ENCODE data around the gene IRF9.
A peak's percentile ranks its signal among the peaks of the same experiment; 100 is the strongest.
"Not testable (repeated sequence)": the region's sequence is repeated elsewhere in the genome, so short reads cannot be mapped to it uniquely, and the experiment has no call there.

The IRF9 gene

DNA sequence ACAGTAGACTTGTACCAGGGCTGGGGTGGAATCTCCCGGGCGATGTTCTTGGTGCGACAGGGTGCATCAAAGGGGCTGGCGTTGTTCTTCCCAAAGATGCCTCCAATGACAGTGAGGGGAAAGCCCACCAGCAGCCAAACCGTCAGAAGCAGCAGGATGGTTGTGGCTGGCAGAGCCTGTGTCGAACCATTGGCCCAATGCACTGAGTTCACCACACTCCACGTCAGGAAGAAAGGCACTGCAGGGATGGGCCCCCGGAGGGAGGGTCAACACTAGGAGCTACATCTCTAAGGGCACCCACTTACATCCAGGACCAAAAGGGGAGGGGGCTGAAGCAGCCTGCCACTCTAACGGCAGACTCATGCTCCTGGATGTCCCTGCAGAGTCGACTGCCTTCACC is 29.4 kb downstream of the IRF9 start:
- Mint-ChIP-seq H3K27ac (no peak overlapping the region), H3K9me3 (no peaks in the 10 kb centered on the region), H3K36me3 (peaks cover 49% of the 10 kb centered on the region), H3K4me1 (peaks cover 65% of the 10 kb centered on the region), H3K4me3 (no peak overlapping the region), H3K27me3 (no peaks in the 10 kb centered on the region)
- CTCF ChIA-PET, result no interaction called here
- DNase-seq, result no peak

DNA sequence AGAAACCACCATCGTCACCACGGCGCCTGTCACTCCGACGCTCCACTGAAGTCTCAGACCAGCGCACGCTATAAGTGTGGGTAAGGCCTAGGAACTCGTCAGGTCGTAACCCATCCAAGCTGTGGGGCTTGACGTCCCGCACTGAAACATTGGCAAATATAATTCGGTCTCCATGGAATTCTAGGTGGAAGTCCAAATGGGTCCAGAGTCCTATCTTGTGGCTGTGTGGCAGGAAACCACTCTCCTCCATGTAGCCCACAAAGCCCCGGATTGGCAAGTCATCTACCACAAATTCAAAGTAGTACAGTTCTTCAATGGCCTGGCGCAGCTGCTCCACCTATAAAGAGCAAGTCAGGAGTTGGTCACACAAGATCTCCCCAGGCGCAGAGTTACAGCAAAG is 31.9 kb downstream of the IRF9 start:
- no peak for DNase-seq
- no peak overlapping the region for H3K4me3 Mint-ChIP-seq
- peaks cover 42% of the 10 kb centered on the region for H3K36me3 Mint-ChIP-seq
- no peaks in the 10 kb centered on the region for H3K27me3 Mint-ChIP-seq
- H3K9me3 Mint-ChIP-seq, result no peaks in the 10 kb centered on the region
- H3K4me1 Mint-ChIP-seq, result peaks cover 68% of the 10 kb centered on the region
- CTCF ChIA-PET, result no interaction called here
- peak overlapping the region; percentile 68 for H3K27ac Mint-ChIP-seq

DNA sequence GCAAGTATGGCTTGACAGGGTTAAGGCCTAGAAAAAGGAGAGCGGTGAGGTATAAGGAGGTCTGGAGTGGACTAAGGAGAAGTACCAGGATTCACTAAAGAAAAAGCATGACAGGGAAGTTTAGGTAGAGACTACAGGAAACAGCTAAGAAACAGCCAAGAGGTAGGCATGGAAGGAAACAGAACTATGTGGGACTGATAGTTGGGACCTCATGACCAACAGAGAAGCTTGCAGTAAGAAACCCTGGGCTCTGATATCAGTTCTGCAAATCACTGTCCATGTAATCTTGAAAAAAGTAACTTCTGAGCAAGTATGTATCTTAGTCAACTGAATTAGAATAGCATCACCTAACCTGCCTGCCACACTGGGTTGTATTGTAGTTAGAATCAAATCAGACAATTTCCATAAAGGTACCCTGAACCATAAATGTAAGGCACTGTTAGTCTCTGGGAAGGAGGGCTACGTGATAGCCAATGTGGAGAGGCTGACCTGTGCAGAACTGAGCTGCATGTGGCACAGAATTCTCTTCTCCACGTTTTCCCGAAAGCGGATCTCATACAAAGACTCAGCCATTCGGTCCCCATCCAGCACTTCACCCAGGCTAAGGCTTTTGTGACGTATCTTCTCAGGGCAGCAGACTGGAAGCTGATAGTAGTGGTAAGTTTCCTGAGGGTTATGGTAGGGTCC is 33.3 kb downstream of the IRF9 start:
- Mint-ChIP-seq H3K27me3 (no peaks in the 10 kb centered on the region), H3K4me3 (peak overlapping the region; percentile 98), H3K36me3 (peaks cover 48% of the 10 kb centered on the region), H3K27ac (peak overlapping the region; percentile 98), H3K4me1 (peaks cover 67% of the 10 kb centered on the region), H3K9me3 (no peaks in the 10 kb centered on the region)
- no peak for DNase-seq
- CTCF ChIA-PET, result interaction anchor here (0.7 to 2.7 kb wide), 4 partner anchors 21 to 139 kb away, joined by 4 to 8 read pairs (median 5); partner anchors contain the start of genes CIDEB and MDP1

DNA sequence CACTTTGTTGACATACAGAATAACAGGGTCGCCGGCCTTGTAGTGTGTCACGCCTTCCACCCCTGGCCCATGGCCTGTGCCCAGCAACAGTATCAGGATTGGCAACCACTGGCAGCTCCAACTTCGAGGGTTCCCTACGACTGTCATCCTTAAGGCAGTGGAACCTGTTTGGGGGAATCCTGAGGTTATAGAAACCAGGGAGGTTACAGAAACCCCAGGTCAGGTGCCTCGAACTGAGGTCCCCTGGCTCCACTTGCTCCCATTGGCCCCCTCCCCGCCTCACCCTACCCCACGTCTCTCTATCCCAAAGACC is 33.8 kb downstream of the IRF9 start:
- H3K9me3 Mint-ChIP-seq, result no peaks in the 10 kb centered on the region
- peak overlapping the region; percentile 98 for H3K27ac Mint-ChIP-seq
- CTCF ChIA-PET, result interaction anchor here (1.0 to 2.7 kb wide), 3 partner anchors 20 to 139 kb away, joined by 5 to 8 read pairs (median 5); partner anchors contain the start of genes CIDEB and MDP1
- peak overlapping the region; percentile 98 for H3K4me3 Mint-ChIP-seq
- peaks cover 64% of the 10 kb centered on the region for H3K4me1 Mint-ChIP-seq
- no peaks in the 10 kb centered on the region for H3K27me3 Mint-ChIP-seq
- no peak for DNase-seq
- peaks cover 49% of the 10 kb centered on the region for H3K36me3 Mint-ChIP-seq

DNA sequence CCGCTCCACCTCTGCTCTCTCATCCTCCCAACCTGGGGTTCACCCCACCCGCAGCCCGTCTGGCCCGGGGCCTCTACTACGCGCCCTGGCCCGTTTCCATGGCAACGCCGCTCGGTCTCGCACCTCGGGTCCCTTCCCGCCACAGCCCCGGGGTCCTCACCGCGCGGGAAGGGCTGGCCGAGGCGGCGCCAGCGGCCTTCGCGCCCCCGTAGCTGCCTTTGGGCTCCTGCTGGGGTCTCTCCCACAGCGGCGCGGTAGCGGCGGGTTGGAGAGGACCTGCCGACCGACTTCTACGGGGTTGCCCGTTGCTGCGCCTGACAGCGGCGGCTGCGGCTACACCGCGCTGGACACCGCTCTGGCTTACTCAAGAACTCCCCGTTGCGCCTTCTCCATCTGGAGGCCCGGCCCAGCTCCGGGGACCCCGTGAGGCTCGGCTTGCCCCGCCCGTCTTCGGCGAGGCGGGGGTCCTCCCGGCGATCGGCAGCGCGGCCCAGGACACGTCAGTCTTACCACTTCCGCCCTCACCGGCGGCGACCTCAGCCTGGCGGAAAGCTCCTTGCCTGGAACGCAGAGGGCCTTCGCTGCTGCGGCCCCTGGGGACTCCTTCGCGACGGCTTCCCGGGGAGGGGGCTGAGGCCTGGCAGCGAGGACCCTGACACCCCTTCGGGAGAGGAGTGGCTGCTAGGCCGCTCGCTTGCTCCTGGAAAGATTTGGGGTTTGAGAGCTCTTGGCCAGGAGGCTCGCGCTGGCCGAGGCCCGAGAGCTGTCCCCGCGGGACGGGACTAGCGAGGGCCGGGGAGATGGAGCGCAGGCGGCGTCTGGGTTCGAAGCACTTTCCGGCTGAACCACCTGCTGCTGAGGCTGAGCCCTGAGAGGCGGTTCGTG is 34.4 kb downstream of the IRF9 start, which contains the start of gene TM9SF1:
TM9SF1 (minus strand) TSS at position 256 of the 885 bp plus-strand sequence. CDS start 422 bp downstream, outside the sequence.
- peaks cover 58% of the 10 kb centered on the region for H3K4me1 Mint-ChIP-seq
- H3K4me3 Mint-ChIP-seq, result peak within 1 kb of the TSS; percentile 98
- peaks cover 52% of the 10 kb centered on the region for H3K36me3 Mint-ChIP-seq
- CTCF ChIA-PET, result interaction anchor here (1.0 to 2.7 kb wide), 7 partner anchors 20 to 236 kb away, joined by 3 to 8 read pairs (median 5); partner anchors contain the start of genes CIDEB, IRF9, LTB4R2 and MDP1
- H3K27ac Mint-ChIP-seq, result peak within 1 kb of the TSS; percentile 98
- H3K27me3 Mint-ChIP-seq, result no peaks in the 10 kb centered on the region
- peak; percentile 94 for DNase-seq
- no peaks in the 10 kb centered on the region for H3K9me3 Mint-ChIP-seq

DNA sequence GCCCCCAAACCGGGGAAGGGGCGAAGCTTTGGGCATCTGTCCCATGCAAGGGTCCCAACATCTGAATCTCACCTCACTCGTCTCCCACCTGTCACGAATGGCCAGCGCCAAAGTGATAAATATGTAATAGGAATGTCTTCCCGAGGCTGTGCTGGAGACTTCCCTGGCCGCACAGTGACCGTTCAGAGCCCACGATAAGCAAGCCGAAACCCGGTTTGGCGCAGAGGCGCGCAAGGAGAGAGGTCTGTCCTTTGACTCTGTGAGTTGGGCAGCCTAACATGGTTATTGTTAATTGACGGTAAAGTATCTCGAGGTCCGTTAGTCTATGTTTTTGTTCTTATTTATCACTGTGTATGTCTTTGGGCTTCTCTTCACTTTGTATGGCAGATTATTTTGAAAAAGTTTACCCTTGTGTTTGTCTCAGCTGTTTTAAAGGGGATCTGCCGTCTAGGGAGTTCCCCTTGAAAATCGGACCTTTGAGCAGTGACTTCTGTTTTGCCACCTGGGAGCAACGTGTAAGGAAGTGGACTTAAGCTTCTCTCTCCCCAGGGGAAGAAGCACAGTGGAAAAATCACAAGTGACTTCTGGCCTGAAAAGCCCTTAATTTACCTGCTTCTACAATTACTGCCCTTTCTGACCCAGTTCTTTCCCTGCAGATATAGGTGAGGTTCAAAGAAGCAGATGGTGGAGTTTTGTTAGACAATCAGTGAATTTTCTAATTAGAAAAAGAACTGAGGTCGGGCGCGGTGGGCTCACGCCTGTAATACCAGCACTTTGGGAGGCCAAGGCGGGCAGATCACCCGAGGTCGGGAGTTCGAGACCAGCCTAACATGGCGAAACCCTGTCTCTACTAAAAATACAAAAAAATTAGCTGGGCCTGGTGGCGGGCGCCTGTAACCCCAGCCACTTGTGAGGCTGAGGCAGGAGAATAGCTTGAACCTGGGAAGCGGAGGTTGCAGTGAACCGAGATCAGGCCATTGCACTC is 35.3 kb downstream of the IRF9 start:
- H3K4me1 Mint-ChIP-seq, result peaks cover 55% of the 10 kb centered on the region
- peaks cover 1% of the 10 kb centered on the region for H3K9me3 Mint-ChIP-seq
- H3K4me3 Mint-ChIP-seq, result peak overlapping the region; percentile 98
- H3K36me3 Mint-ChIP-seq, result peaks cover 55% of the 10 kb centered on the region
- H3K27ac Mint-ChIP-seq, result peak overlapping the region; percentile 98
- CTCF ChIA-PET, result interaction anchor here (0.9 to 2.7 kb wide), 6 partner anchors 17 to 235 kb away, joined by 3 to 8 read pairs (median 4); partner anchors contain the start of genes CHMP4A, IRF9, LTB4R2 and MDP1
- DNase-seq, result no peak
- H3K27me3 Mint-ChIP-seq, result no peaks in the 10 kb centered on the region

DNA sequence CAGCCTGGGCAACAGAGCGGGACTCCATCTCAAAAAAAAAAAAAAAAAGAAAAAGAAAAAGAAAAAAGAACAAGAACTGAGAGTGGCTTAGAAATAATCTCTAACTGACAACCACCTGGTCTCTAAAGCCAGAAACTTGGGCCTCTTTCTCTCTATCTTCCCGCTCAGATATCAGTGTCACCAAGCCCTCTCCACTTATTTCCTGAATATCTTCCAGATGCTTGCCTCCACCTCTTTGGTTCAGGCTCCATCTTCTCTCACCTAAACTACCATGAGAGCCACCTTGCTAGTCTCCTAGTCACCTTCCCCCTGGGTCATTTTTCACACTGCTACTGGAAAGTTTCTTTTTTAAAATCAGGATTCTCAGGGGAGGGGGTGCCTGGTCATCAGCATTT is 36.0 kb downstream of the IRF9 start:
- no peak overlapping the region for H3K27ac Mint-ChIP-seq
- peaks cover 6% of the 10 kb centered on the region for H3K9me3 Mint-ChIP-seq
- H3K4me1 Mint-ChIP-seq, result peaks cover 51% of the 10 kb centered on the region
- CTCF ChIA-PET, result interaction anchor here (1.4 to 2.7 kb wide), 2 partner anchors 18 to 113 kb away, joined by 3 to 8 read pairs; partner anchors contain the start of genes LTB4R2 and MDP1
- no peaks in the 10 kb centered on the region for H3K27me3 Mint-ChIP-seq
- H3K4me3 Mint-ChIP-seq, result peak overlapping the region; percentile 98
- peaks cover 54% of the 10 kb centered on the region for H3K36me3 Mint-ChIP-seq
- DNase-seq, result no peak

DNA sequence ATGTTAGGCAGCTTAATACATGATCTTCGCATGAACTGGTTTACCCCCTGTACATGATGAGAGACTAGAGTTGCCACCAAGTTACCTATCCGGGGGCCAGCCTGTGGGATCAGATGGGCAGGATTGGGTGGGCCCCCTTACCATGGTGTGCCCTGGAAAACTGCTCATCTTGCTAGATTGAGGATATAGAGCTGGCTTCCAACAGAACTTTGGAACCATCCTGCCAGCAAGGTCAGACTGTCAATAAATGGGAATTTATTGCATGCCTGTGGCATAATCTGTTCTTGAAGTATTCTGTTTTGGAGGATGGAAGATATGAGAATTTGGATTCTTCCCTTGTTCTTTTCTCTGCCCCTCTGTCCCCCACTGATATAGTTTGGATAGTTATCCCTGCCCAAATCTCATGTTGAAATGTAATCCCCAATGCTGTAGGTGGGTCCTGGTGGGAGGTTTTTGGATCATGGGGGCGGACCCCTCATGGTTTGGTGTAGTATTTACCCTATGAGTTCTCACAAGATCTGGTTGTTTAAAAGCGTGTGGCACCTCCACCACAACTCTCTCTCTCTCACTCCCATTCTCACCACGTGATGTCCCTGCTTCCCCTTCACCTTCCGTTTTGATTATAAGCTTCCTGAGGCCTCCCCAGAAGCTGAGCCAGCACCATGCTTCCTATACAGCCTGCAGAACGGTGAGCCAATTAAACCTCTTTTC is 37.9 kb downstream of the IRF9 start:
- DNase-seq, result no peak
- Mint-ChIP-seq H3K4me3 (no peak overlapping the region), H3K27ac (no peak overlapping the region), H3K27me3 (no peaks in the 10 kb centered on the region), H3K9me3 (peaks cover 17% of the 10 kb centered on the region), H3K4me1 (peaks cover 38% of the 10 kb centered on the region), H3K36me3 (peaks cover 58% of the 10 kb centered on the region)
- CTCF ChIA-PET, result interaction anchor here (0.6 kb wide), 2 partner anchors 17 to 41 kb away, joined by 3 to 5 read pairs; partner anchors contain the start of gene MDP1

DNA sequence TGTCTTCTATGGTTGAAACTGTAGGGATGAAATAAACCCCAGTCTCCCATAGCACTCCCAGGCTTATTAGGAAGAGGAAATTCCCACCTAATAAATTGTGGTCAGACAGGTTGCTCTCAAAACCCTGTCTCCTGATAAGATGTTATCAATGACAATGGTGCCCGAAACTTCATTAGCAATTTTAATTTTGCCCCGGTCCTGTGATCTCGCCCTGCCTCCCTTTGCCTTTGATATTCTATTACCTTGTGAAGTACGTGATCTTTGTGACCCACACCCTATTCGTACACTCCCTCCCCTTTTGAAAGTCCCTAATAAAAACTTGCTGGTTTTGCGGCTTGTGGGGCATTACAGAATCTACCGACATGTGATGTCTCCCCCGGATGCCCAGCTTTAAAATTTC is 41.5 kb downstream of the IRF9 start:
- CTCF ChIA-PET, result interaction anchor here (1.2 to 1.3 kb wide), 2 partner anchors 94 to 106 kb away, joined by 4 read pairs; partner anchors contain the start of gene CIDEB
- not testable (repeated sequence) for H3K27me3 Mint-ChIP-seq, H3K4me3 Mint-ChIP-seq, H3K27ac Mint-ChIP-seq, DNase-seq
- Mint-ChIP-seq H3K4me1 (peaks cover 24% of the 10 kb centered on the region), H3K9me3 (peaks cover 17% of the 10 kb centered on the region), H3K36me3 (peaks cover 79% of the 10 kb centered on the region)

DNA sequence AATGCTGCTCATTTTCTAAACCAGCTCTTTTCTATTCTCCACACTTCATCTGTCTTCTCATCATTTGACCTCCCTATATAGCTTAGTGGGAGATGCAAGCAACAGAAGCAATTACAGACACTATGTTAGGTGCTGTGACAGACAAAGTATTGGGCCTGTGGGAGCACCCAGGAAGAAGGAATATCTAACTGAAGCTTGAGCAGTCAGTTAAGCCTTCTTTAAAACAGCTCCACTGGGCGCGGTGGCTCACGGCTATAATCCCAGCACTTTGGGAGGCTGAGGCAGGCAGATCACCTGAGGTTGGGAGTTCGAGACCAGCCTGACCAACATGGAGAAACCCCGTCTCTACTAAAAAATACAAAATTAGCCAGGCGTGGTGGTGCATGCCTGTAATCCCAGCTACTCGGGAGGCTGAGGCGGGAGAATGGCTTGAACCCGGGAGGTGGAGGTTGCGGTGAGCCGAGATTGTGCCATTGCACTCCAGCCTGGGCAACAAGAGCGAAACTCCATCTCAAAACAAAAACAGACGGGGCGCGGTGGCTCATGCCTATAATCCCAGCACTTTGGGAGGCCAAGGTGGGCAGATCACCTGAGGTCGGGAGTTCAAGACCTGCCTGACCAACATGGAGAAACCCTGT is 42.3 kb downstream of the IRF9 start:
- CTCF ChIA-PET, result interaction anchor here (1.2 to 1.3 kb wide), 2 partner anchors 94 to 105 kb away, joined by 4 read pairs; partner anchors contain the start of gene CIDEB
- Mint-ChIP-seq H3K36me3 (peaks cover 85% of the 10 kb centered on the region), H3K4me1 (peaks cover 27% of the 10 kb centered on the region), H3K9me3 (peaks cover 17% of the 10 kb centered on the region)
- H3K27me3 Mint-ChIP-seq, DNase-seq, H3K4me3 Mint-ChIP-seq, H3K27ac Mint-ChIP-seq: not testable (repeated sequence)

DNA sequence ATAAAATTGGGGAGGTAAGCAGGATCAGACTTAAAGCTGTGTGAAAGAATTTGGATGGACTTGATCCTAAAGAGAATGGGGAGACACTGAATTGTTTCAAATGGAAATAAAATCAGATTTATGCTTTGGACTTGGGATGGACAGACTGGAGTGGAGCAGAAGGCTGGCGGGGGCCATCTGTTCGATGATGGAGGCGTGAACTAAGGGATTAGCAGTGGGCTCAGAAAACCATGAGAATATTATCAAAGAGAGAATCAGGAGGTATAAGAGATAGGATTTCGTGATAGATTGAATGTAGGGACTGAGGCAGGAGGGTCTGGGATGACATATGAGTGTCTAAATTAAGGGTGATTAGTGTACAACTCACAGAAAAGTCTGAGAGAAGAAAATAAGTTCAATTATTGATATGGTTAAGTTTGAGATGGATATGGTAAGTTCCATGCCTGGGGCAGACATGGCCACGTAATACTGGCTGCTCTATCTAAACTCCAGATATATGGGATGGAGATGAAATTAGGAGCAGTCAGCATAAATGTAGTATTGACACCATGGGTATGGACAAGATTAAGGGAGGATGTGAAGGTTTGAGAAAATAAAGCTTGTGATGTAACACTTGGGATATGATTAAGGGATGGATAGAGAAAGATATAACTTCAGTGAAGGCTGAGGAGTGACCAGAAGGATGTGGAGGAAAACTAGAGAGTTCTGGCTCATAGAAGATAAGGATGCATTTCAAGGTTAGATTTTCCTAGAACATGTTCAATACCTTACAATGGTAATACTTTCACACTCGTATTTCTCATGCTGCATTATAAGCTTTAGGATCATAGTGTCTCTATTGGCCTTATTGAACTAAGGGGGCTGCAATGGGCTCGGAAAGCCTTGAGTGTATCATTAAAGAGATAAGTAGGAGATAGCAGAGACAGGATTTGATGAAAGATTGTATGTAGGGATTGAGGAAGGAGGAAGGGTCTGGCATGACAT is 43.4 kb downstream of the IRF9 start:
- no peaks in the 10 kb centered on the region for H3K27me3 Mint-ChIP-seq
- H3K36me3 Mint-ChIP-seq, result peaks cover 82% of the 10 kb centered on the region
- peaks cover 17% of the 10 kb centered on the region for H3K9me3 Mint-ChIP-seq
- H3K27ac Mint-ChIP-seq, result no peak overlapping the region
- CTCF ChIA-PET, result no interaction called here
- peaks cover 18% of the 10 kb centered on the region for H3K4me1 Mint-ChIP-seq
- H3K4me3 Mint-ChIP-seq, result no peak overlapping the region
- no peak for DNase-seq

Measured in activated naive CD4-positive, alpha-beta T cell treated with anti-CD3 and anti-CD28 coated beads, Interleukin-2, amount 10 ng/mL, durations not matched to agents 7 days and 5 days (primary cell).